ENCODE measurements around the gene MEGF6.

MEGF6 gene

GRCh38 chr1:3505161-3505560, 106.1 kb downstream of the MEGF6 start:
- no peak for FAIRE-seq
- no peak for DNase-seq (ENCODE audit: low spot score)

- peak; percentile 36 for DNase-seq (ENCODE audit: low spot score)
- no peak for FAIRE-seq
Observed at GRCh38 chr1:3504822-3505153, 106.5 kb downstream of the MEGF6 start.

DNA sequence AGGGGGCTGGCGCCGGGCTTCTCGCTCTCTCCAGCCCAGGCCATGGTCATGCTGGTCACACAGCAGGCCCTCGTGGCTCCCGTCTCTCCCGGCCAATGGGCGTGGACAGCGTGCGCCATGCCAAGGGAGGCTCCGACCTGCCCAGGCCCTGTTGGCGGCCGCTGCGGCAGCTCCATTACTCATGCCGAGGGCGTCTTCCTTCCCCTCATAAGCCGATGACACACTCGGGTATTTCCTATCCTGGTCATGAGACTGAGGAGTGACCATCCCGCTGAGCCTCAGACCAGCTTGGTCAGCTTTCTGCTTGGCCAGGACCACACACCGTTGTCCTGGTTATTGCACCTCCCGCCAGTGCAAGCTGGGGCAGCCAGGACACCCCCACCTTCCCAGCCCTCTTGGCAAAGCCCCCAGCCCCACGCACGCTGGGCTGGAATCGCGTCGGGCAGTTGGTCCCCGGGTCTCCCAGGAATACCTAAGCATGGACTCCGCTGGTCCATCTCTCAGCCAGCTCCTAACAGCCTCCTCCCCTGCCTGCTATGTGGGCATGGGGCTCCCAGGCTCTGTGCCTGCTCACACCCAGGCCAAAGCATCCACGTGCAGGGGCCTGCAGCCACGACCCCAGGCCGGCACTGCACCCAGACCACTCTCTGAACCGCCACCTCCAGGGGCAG, 107.0 kb downstream of the MEGF6 start:
- FAIRE-seq (peak; percentile 93), DNase-seq (ENCODE audit: low spot score) (peak; percentile 97)

DNA sequence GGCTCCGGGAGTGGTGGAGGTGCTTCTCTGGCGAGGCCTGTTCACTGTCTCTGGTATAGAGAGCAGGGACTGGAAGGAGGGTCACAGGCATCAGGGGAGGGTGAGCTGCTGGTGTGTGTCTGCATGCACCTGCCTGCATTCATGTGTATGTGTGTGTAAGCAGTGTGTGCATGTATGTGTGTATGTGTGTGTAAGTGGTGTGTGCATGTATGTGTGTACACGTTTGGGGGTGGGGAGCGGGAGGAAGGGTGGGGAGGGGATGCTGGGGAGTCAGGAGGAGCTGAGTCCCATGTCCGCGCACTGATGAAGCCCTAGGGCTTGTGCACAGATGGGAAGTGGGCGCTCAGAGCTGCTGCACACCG, 107.8 kb downstream of the MEGF6 start:
- DNase-seq (ENCODE audit: low spot score) (no peak), FAIRE-seq (no peak)

DNA sequence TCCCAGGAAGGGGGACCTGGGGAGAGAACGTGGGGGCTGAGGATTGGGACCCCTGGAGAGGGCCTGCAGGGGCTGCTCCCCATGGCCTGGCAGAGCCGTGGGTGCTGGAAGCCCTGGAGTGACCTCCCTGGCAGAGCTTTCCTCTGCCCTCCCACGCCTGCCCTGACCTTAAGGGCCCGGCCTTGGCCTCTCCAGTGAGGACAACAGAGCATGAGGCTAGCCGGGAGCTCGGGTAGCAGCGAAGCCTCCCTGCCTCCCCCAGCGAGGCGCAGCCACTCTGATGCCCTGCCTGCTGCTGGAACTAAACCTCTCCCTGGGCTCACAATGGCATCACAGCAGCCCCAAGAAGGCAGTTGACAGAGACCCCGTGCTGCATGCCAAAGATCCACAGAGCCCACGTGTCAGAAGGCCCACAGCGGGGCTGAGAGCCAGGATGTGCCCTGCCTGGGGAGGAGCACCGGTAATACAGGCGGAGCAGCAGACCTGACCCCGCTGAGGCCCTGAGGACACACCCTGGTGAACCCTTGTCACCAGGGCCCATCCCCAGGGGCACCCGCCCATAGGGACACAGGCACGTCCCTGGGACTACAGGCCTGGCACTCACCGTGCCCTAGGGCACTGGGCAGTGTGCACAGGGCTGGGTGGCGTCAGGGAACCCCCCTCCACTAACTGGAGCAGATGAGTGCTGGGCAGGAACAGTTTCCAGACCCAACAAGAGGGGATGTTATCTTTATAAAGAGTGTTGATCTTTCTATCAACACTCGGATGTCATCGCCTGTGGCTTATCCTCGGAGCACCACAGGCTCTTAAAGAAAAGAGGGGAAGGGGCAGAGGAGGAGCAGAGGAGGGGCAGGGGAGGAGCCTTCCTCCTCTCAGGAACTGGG, 108.4 kb downstream of the MEGF6 start:
- FAIRE-seq = no peak
- no peak for DNase-seq (ENCODE audit: low spot score)

DNA sequence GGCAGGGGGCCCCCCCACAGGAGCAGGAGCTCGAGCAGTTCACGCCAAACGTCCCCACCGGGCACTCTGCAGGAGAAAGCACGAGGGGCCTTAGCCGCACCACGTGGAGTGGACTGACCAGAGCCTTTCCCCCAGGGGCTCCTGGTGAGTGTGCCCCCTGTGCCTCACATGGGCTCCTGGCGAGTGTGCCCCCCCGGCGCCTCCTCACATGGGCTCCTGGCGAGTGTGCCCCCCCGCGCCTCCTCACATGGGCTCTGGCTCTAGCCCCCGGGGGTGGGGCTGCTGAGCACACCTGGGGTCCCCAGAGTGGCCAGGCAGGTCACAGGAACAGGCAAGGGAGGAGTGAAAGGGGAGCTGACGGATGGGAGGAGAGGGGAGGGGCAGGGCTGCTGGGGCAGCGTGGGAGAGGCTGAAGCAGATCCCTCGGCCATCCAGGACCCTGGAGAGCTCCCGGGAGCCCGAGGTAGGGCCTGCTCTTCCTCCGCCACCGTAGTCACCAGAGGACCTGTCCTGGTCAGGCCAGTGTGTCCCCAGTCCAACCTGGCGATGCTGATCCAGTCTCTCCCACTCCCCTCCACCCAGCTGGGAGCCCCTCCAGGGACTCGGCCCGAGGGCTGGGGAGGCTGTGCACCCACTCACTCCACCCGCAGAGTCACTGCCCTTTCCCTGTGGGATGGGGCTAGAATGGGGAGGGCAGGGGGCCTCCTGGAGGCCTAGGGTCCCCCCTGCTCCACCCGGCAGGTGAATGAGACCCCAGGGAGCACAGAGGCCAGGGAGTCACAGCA, 109.3 kb downstream of the MEGF6 start:
- FAIRE-seq = no peak
- no peak for DNase-seq (ENCODE audit: low spot score)

GRCh38 chr1:3501437-3501836, 109.9 kb downstream of the MEGF6 start:
- FAIRE-seq = no peak
- DNase-seq (ENCODE audit: low spot score) = no peak

GRCh38 chr1:3500265-3500835, 111.0 kb downstream of the MEGF6 start:
- FAIRE-seq (no peak), DNase-seq (ENCODE audit: low spot score) (no peak)

DNA sequence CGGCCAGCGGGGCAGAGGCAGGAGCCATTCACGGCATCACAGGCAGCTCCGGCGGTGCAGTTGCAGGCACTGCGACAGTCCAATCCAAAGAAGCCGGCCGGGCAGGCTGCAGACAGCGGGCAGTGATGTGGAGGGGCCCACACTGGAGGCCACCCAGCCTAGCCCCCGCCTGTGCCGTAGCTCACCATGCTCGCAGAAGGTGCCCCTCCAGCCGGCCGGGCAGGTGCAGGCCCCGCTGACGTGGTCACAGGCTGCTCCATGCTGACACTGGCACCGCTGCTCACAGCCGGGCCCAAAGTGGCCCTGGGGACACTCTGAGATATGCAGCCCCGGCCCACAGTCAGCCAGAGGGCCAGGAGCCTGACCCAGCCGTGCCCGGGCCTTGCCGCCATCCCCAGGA, 111.7 kb downstream of the MEGF6 start:
- DNase-seq (ENCODE audit: low spot score) (no peak), FAIRE-seq (no peak)

GRCh38 chr1:3498986-3499385, 112.3 kb downstream of the MEGF6 start:
- DNase-seq (ENCODE audit: low spot score) (no peak), FAIRE-seq (no peak)

GRCh38 chr1:3498246-3498930, 112.9 kb downstream of the MEGF6 start:
- no peak for FAIRE-seq

DNA sequence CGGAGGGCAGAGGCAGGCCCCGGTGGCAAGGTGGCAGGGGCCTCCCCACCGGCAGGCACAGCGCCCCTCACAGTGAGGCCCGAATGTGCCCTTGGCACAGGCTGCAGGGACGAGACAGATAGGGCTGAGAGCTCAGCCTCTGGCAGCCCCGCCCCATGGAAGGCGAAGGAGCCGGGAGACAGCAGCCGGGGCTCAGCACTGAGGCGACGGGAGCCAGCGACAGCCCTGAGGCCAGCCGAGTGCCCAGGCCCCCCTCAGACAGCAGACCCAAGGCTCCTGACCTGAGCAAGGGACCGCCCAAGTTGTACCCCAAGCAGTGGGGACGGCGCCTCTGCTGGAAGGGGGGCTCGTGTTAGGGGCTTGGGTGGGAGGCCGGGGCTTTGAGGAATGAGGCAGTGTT, 113.8 kb downstream of the MEGF6 start:
- no peak for DNase-seq (ENCODE audit: low spot score)
- no peak for FAIRE-seq

More at GRCh38 chr1:3498246-3498930, 112.9 kb downstream of the MEGF6 start:
- DNase-seq (ENCODE audit: low spot score) = no peak

DNA sequence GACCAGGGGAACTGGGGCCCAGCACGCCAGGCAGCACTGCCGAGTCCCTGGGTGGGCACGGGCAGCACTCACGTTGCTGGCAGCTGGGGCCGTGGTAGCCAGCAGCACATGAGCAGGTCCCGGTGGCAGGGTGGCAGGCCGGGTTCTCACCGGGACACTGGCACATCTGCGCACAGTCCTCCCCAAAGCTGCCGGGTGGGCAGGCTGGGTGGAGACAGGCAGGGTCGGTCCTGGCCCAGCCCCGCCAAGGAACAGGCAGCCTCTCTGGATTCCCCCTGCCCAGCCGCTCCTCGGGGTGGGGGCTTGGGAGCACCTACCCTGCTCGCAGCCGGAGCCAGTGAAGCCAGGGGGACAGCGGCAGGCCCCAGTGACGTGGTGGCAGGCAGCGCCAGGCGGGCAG, 114.4 kb downstream of the MEGF6 start:
- no peak for DNase-seq (ENCODE audit: low spot score)
- no peak for FAIRE-seq

DNA sequence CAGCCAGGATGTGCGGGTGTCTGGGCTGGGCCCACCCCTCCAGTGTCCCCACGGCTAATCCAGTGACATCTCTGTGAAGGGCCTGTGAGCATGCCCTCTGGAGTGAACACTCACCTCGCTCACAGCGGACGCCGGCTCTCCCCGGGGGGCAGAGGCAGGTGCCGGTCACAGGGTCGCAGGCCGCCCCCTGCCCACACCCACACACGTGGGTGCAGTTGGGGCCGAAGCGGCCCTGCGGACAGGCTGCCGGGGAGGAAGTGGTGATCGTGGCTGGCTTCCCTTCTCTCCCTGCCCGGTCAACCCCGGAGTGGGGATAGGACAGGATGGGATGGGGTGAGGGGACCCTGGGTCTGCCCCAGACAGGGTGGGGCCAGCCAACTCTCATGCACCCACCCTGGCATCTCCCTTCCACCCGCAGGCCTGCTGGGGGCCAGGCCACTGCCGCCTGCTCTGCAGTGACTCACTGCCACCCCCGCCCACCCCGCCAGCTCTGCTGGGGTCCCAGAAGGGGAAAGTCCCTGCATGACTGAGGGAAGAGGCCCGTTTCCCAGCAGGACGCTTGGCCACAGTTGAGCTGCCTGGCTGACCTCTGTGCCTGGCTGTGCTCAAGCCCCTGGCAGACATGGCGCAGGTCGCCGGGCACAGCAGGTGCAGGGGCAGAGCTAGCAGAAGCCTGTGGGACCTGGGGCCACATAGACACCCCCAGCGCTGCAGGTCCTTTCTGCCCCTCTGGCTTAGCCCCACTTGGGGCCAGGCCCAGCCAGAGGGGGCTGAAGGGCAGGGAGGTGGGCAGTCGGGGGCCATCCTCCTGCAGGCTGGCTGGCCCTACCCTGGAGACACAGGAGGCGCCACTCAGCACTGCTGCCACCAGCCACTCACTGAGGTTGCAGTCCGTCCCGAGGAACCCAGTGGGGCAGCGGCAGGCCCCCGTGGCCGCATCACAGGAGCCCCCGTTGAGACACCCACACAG, 115.2 kb downstream of the MEGF6 start:
- FAIRE-seq (peak; percentile 85), DNase-seq (ENCODE audit: low spot score) (peak; percentile 92)

- DNase-seq (ENCODE audit: low spot score) = peak; percentile 46
- no peak for FAIRE-seq
Observed at GRCh38 chr1:3494321-3495308, 116.7 kb downstream of the MEGF6 start.

- DNase-seq (ENCODE audit: low spot score) (no peak), FAIRE-seq (no peak)
Observed at GRCh38 chr1:3492545-3493246, 118.6 kb downstream of the MEGF6 start.

- DNase-seq (ENCODE audit: low spot score) (peak; percentile 43), FAIRE-seq (no peak)
Observed at GRCh38 chr1:3491291-3492246, 119.7 kb downstream of the MEGF6 start.

Data from RCC 7860 (cell line).